CD14-positive monocyte (primary cell): Measurements from ENCODE around the gene DNAJC5. TPM values are rescaled to one million over a fixed set of nuclear protein-coding genes. Genes with fewer than 3 reads are reported as not detected.
A peak's percentile ranks its signal among the peaks of the same experiment; 100 is the strongest.

Source experiments
- DNase-seq, 3 donors: peaks; one replicate each; pipeline ENCODE4 v3.0.0-alpha.2; 2011 to 2022
- H2AFZ ChIP-seq: 2 replicates; pipeline ENCODE4 v1.6.0; 2012; ENCODE audit warnings: mild to moderate bottlenecking, low read depth, low read length, inconsistent platforms; ENCODE audit not compliant: insufficient read depth, poor library complexity, severe bottlenecking
- H3K27ac ChIP-seq, 2 donors: 1 replicate in 1 of 2; 2 replicates in 1 of 2; pipeline ENCODE4 v1.5.1; 2012 to 2013; ENCODE audit warnings: low read length in 2 of 2, control low read depth in 1 of 2, inconsistent platforms in 1 of 2, low read depth in 1 of 2, mild to moderate bottlenecking in 1 of 2
- H3K27me3 ChIP-seq, 2 donors: one replicate each; pipeline versions ENCODE4 v1.6.0 to v1.6.1; 2011 to 2013; ENCODE audit warnings: low read length in 2 of 2; ENCODE audit not compliant: control insufficient read depth in 2 of 2, insufficient read depth in 2 of 2
- H3K36me3 ChIP-seq, 2 donors: replicated peaks in 1 of 2; 1 replicate in 1 of 2; 2 replicates in 1 of 2; pipeline versions ENCODE4 v1.5.1 to v1.6.1; 2012 to 2013; ENCODE audit warnings: low read length in 2 of 2, control low read depth in 1 of 2, inconsistent platforms in 1 of 2, mild to moderate bottlenecking in 1 of 2; ENCODE audit not compliant: insufficient read depth in 2 of 2, control insufficient read depth in 1 of 2
- H3K4me1 ChIP-seq, 2 donors: 1 replicate in 1 of 2; 2 replicates in 1 of 2; pipeline versions ENCODE4 v1.5.1 to v1.6.1; 2012 to 2013; ENCODE audit warnings: low read length in 2 of 2, control low read depth in 1 of 2, inconsistent platforms in 1 of 2, mild to moderate bottlenecking in 1 of 2, moderate library complexity in 1 of 2; ENCODE audit not compliant: insufficient read depth in 2 of 2, control insufficient read depth in 1 of 2
- H3K4me2 ChIP-seq: replicated peaks from 2 replicates; pipeline ENCODE3; 2012; ENCODE audit warnings: low read length, moderate library complexity, mild to moderate bottlenecking; ENCODE audit not compliant: poor library complexity, severe bottlenecking; ENCODE audit errors: extremely low read depth
- H3K4me3 ChIP-seq, 3 experiments: fragments of 200-600 bp in 1 of 3; sonication (generic) in 1 of 3; replicated peaks in 1 of 3; 1 replicate in 2 of 3; 2 replicates in 1 of 3; pipeline ENCODE4 v1.5.1; 2011 to 2013; ENCODE audit warnings: low read length in 3 of 3, mild to moderate bottlenecking in 3 of 3, control low read depth in 2 of 3, low read depth in 2 of 3, inconsistent platforms in 1 of 3, moderate library complexity in 1 of 3
- H3K79me2 ChIP-seq: 2 replicates; pipeline ENCODE4 v1.6.0; 2012; ENCODE audit warnings: mild to moderate bottlenecking, control low read depth, inconsistent platforms, low read length, moderate library complexity; ENCODE audit not compliant: insufficient read depth
- H3K9ac ChIP-seq: 2 replicates; pipeline ENCODE4 v1.6.0; 2017; ENCODE audit warnings: low read length, mild to moderate bottlenecking; ENCODE audit not compliant: insufficient read depth, poor library complexity, severe bottlenecking
- H3K9me3 ChIP-seq, 2 donors: replicated peaks in 1 of 2; 1 replicate in 1 of 2; 2 replicates in 1 of 2; pipeline versions ENCODE4 v1.5.1 to v1.6.1; 2012 to 2013; ENCODE audit warnings: low read length in 2 of 2, control low read depth in 1 of 2; ENCODE audit not compliant: control insufficient read depth in 1 of 2, insufficient read depth in 1 of 2
- H4K20me1 ChIP-seq: 2 replicates; pipeline ENCODE4 v1.6.0; 2012; ENCODE audit warnings: mild to moderate bottlenecking, low read length, control low read depth, moderate library complexity; ENCODE audit not compliant: insufficient read depth
- H3K27ac Mint-ChIP-seq, 7 donors: one replicate each; pipeline ENCODE4 v1.8.0; 2020; ENCODE audit warnings: mild to moderate bottlenecking in 7 of 7, mixed read lengths in 7 of 7, moderate library complexity in 6 of 7, inconsistent platforms in 2 of 7
- H3K27me3 Mint-ChIP-seq, 3 donors: one replicate each; pipeline ENCODE4 v1.8.0; 2021 to 2022; ENCODE audit warnings: low read depth in 3 of 3, mild to moderate bottlenecking in 3 of 3, mixed read lengths in 3 of 3, moderate library complexity in 3 of 3, inconsistent platforms in 1 of 3
- H3K36me3 Mint-ChIP-seq, 2 donors: one replicate each; pipeline ENCODE4 v1.8.0; 2020; ENCODE audit warnings: mixed read lengths in 2 of 2, inconsistent platforms in 1 of 2, mild to moderate bottlenecking in 1 of 2
- H3K4me1 Mint-ChIP-seq: one replicate; pipeline ENCODE4 v1.8.0; 2020; ENCODE audit warnings: mild to moderate bottlenecking, mixed read lengths
- H3K4me3 Mint-ChIP-seq, 2 donors: one replicate each; pipeline ENCODE4 v1.8.0; 2020; ENCODE audit warnings: mild to moderate bottlenecking in 2 of 2, mixed read lengths in 2 of 2, moderate library complexity in 1 of 2
- H3K9me3 Mint-ChIP-seq, 7 donors: one replicate each; pipeline ENCODE4 v1.8.0; 2020 to 2022; ENCODE audit warnings: mixed read lengths in 7 of 7, mild to moderate bottlenecking in 6 of 7, moderate library complexity in 6 of 7, inconsistent platforms in 2 of 7
- CTCF ChIP-seq: fragments of 200-600 bp; IDR thresholded peaks from one replicate; pipeline ENCODE4 v1.8.0; 2022; ENCODE audit warnings: antibody characterized with exemption, mild to moderate bottlenecking
- WGBS: methylation state at CpG from one replicate; pipeline ENCODE4 v1.1.5; 2013; ENCODE audit warnings: missing lambda C conversion rate; ENCODE audit not compliant: insufficient coverage; 5-methylcytosine and 5-hydroxymethylcytosine counted together
- intact Hi-C, 2 donors: fragments of 100-400 bp; cut with micrococcal nuclease; formaldehyde crosslinking; loops; one replicate each; pipeline versions ENCODE4 v1.15.0 to v1.15.1; 2023
- polyA plus RNA-seq, 3 donors: library from polyadenylated mRNA; depleted of rRNA in 1 of 3; unstranded in 2 of 3; stranded (reverse) in 1 of 3; fragments of 300-500 nt in 2 of 3; fragments of >200 nt in 1 of 3; fragmentation: Illumina TruSeq in 2 of 3; gene quantifications; 1 replicate in 2 of 3; 2 replicates in 1 of 3; pipeline ENCODE4 v1.2.3, GENCODE V29; 2012 to 2021

Gene DNAJC5
- polyA plus RNA-seq, 3 donors = 5.9 to 44.4 (median 7.4) TPM

DNA sequence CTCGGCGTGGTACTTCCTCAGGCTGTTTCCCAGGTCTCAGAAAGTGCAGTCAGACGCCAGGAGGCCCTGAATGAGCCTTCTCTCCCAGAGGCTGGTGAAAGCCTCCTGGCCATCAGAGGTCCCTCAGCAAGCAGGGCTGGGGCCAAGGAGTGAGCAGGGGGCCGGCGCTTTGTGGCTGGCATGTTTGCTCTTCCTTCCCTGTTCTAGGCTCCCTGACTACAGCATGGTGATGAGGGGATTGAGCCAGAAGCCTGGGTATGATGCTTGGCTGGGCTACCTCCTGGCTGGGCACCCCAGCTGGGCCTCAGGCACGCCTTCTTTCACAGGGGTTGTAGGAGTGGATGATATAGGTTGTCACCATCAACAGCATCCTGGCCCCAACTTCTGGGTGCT is 11.7 kb upstream of the DNAJC5 start:
- peaks cover 95% of the 10 kb centered on the region for H4K20me1 ChIP-seq
- H3K4me1 ChIP-seq = peaks cover 0 to 3% of the 10 kb centered on the region in 2 donors
- Mint-ChIP-seq H3K4me1 (peaks cover 8% of the 10 kb centered on the region), H3K9me3 (peaks cover 0 to 2% (median 0%) of the 10 kb centered on the region in 7 donors), H3K36me3 (peaks cover 74 to 92% of the 10 kb centered on the region in 2 donors), H3K27ac (peak overlapping the region in 2 of 7 donors; percentile 6 to 52), H3K27me3 (peaks cover 0 to 1% (median 1%) of the 10 kb centered on the region in 3 donors), H3K4me3 (no peak overlapping the region)
- no peak for TF ChIP-seq CTCF
- no peak for DNase-seq
- H3K36me3 ChIP-seq = peaks cover 82 to 93% of the 10 kb centered on the region in 2 donors
- H3K4me2 ChIP-seq = no peak overlapping the region
- intact Hi-C loops = no loop called here
- H3K9ac ChIP-seq = no peak overlapping the region
- H3K27ac ChIP-seq = no peak overlapping the region
- H3K79me2 ChIP-seq = peaks cover 81% of the 10 kb centered on the region
- H3K4me3 ChIP-seq = no peak overlapping the region
- no peak overlapping the region for H2AFZ ChIP-seq
- 88% methylated on average over 5 of the region's 6 CpGs for WGBS
- H3K9me3 ChIP-seq = no peaks in the 10 kb centered on the region
- no peaks in the 10 kb centered on the region for H3K27me3 ChIP-seq

GRCh38 chr20:63884506-63885263 is 10.2 kb upstream of the DNAJC5 start:
- Histone ChIP-seq H3K4me2 (no peak overlapping the region), H3K79me2 (peaks cover 72% of the 10 kb centered on the region), H3K4me3 (no peak overlapping the region), H3K4me1 (peaks cover 11 to 12% of the 10 kb centered on the region in 2 donors), H3K36me3 (peaks cover 83 to 92% of the 10 kb centered on the region in 2 donors), H3K27ac (no peak overlapping the region), H3K27me3 (no peaks in the 10 kb centered on the region), H3K9me3 (no peaks in the 10 kb centered on the region), H4K20me1 (peaks cover 96% of the 10 kb centered on the region), H2AFZ (no peak overlapping the region), H3K9ac (no peak overlapping the region)
- 94% methylated on average over 13 of the region's 21 CpGs for WGBS
- no peak for TF ChIP-seq CTCF
- DNase-seq = no peak
- intact Hi-C loops = no loop called here
- Mint-ChIP-seq H3K4me3 (no peak overlapping the region), H3K9me3 (no peaks in the 10 kb centered on the region), H3K27me3 (no peaks in the 10 kb centered on the region), H3K27ac (peak overlapping the region in 3 of 7 donors; percentile 54 to 64 (median 55)), H3K36me3 (peaks cover 77 to 91% of the 10 kb centered on the region in 2 donors), H3K4me1 (peaks cover 12% of the 10 kb centered on the region)
